Choroid plexus epithelial cell (primary cell): Measurements from ENCODE around the gene HDHD5.
"Not testable (repeated sequence)": the region's sequence is repeated elsewhere in the genome, so short reads cannot be mapped to it uniquely, and the experiment has no call there.

ENCODE experiments used
- DNase-seq: peaks from one replicate; pipeline ENCODE4 v3.0.0-alpha.2; 2010; ENCODE audit warnings: low read depth
- H3K4me3 ChIP-seq: 2 replicates; pipeline ENCODE4 v1.5.1; 2011; ENCODE audit warnings: low read depth, mild to moderate bottlenecking, control low read depth, low read length, moderate library complexity
- TF ChIP-seq, protein P1 (sequence below): conservative IDR thresholded peaks from 2 replicates; pipeline ENCODE4 v1.5.1; 2011; ENCODE audit warnings: low read depth, mild to moderate bottlenecking, control low read depth, inconsistent platforms, low read length, moderate library complexity

Gene HDHD5

DNA sequence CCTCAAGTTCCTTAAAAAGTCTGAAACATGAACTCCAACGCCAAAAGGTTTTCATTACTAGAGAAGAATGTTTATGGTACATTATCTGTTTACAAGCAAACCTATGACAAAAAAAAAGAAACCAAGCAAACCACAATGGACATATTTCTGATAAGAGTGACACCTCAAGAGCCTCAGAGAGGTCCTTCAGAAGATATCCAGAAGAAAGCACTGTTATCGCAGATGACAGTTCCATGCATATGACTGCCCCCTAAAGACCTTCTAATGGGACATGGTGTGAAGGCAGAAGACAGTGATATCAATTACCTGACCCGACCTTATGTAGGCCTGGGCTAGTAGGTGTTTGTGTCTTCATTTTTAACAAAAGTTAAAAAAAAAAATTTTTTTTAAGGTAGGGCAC is 3.1 kb downstream of the HDHD5 start:
- TF ChIP-seq, protein P1, sequence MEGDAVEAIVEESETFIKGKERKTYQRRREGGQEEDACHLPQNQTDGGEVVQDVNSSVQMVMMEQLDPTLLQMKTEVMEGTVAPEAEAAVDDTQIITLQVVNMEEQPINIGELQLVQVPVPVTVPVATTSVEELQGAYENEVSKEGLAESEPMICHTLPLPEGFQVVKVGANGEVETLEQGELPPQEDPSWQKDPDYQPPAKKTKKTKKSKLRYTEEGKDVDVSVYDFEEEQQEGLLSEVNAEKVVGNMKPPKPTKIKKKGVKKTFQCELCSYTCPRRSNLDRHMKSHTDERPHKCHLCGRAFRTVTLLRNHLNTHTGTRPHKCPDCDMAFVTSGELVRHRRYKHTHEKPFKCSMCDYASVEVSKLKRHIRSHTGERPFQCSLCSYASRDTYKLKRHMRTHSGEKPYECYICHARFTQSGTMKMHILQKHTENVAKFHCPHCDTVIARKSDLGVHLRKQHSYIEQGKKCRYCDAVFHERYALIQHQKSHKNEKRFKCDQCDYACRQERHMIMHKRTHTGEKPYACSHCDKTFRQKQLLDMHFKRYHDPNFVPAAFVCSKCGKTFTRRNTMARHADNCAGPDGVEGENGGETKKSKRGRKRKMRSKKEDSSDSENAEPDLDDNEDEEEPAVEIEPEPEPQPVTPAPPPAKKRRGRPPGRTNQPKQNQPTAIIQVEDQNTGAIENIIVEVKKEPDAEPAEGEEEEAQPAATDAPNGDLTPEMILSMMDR, result no peak
- H3K4me3 ChIP-seq, result no peak overlapping the region

DNA sequence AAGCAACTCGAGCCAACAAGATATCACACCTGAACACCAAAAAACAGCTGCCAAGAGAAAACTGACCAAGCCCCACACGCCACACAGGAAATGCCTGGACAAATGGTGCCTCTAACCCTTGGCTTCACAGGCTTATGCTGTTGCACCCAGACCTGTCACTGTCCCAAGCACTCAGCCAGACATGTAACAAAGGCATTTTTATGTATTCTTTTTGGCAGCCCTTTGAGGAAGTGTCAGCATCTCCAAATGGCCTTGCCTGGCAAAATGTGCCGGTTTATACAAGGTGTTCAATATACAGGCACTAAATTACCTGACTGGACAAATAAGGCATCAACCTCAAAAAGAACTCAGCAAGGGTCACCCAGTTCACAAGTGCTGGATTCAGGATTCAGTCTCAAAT is 6.1 kb downstream of the HDHD5 start:
- DNase-seq, result no peak
- TF ChIP-seq, protein P1, result no peak
- H3K4me3 ChIP-seq, result no peak overlapping the region

More for the DNA sequence above, 3.1 kb downstream of the HDHD5 start:
- DNase-seq, result no peak

DNA sequence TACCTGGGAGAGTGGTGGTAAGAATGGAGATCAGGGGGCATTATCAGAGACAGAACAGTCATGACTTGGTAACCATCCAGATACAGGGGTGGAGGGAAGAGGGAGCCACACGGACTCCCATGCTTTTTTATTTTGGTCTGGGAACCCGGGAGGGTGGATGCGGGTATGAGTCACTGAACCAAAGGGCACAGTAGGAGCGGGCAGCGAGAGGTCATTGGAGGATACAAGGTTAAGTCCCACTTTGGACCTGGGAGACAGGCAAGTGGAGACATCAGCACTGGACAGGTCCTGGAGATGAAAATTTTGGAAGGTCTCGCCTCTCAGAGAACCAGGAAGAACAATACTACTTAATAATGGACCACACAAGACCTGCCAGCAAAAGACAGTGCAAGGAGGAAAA is 6.7 kb downstream of the HDHD5 start:
- no peak for DNase-seq
- no peak overlapping the region for H3K4me3 ChIP-seq
- TF ChIP-seq, protein P1, result no peak

DNA sequence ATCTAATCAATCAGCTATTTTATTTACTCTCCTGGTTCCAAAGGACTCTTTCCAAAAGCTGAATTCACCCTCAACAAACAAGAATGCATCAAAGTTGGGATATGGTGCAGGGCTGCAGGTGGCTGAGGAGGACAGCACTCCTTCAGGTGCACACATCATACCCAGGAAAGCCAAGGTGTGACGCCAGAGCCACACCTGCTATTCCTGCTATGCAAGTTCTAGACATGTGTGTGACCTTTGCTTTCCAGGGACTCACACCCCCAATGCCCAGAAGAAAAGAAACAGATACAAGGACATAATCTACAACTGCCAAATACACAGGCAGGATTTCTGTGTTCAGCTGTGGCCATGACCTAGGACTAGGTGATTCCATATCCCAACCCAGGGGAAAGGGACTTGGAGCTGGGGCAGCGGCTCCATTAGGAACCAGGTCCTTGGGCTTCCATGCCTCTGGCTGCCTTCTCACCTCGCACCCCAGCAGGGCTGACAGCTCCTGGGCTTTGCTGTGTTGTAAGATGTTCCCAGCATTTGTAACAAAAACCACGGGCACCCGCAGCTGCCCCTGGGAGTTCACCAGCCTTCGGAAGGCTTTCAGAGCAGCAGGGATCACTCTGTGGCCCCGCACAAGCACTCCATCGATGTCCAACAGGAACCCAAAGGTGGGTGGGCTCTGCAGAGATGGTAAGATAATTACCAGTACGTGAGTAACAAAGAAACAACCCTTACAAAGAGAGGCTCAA is 9.8 kb downstream of the HDHD5 start:
- TF ChIP-seq, protein P1, result no peak
- H3K4me3 ChIP-seq, result no peak overlapping the region
- no peak for DNase-seq

DNA sequence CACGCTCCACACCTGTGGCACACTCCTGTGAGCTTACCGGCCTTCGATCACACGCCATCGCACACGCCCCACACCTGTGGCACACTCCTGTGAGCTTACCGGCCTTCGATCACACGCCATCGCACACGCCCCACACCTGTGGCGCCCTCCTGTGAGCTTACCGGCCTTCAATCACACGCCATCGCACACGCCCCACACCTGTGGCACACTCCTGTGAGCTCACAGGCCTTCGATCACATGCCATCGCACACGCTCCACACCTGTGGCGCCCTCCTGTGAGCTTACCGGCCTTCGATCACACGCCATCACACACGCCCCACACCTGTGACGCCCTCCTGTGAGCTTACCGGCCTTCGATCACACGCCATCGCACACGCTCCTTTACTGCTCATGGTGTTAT is 11.6 kb downstream of the HDHD5 start:
- H3K4me3 ChIP-seq, DNase-seq: not testable (repeated sequence)

DNA sequence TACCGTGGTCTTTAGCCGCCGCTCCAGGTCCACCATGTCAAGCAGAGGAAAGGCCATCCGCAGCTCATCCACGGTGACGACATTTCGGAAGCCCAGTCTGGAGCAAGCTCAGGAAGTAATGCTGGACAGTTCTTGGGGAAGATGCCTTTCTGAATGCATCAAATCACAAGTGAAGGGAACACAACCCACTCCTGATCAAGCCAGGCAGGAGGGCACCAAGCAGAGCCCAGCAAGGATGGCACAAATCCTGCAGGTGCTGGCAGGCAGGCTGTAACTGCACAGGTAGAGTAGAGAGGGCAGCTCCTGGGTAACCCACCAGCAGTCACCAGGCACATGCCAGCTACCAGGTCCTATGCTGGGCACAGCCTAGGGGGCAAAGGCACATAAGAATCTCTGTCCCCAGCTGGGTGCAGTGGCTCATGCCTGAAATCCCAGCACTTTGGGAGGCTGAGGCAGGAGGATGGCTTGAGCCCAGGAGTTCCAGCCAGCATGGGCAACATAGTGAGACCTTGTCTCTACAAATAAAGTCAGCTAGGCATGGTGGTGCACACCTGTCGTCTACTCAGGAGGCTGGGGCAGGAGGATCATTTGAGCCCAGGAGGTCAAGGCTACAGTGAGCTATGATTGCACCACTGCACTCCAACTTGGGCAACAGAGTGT is 13.9 kb downstream of the HDHD5 start:
- TF ChIP-seq, protein P1, result no peak
- DNase-seq, result no peak
- no peak overlapping the region for H3K4me3 ChIP-seq

DNA sequence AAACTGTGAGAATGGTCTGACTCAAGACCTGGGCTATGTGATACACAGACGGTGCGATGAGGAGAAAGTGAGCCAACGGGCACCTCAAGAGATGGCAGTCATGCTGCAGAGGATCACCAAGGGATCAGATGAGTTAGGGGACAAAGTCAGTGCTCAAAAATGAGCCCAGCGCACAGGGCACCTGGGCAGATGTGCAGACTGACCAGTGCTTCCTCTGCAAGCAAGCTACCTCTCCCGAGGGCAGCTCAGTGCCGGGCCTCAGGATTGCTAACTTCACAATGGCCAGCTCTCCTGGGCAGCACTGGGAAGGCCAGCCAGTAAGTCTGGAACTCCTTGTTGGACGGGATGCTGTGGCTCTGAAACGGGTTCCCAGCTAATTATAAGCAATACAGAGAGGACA is 15.3 kb downstream of the HDHD5 start:
- TF ChIP-seq, protein P1, result no peak
- DNase-seq, result no peak
- H3K4me3 ChIP-seq, result no peak overlapping the region
